ENCODE results near the gene OR2A25.

Gene OR2A25

GRCh38 chr7:144102041-144102440, 32.4 kb downstream of the OR2A25 start:
- Histone ChIP-seq H3K4me1 (ENCODE audit: low read depth, poor library complexity, severe bottlenecking) (no peaks in the 10 kb centered on the region), H3K4me3 (IDR thresholded peaks at IDR 0.05; ENCODE audit: insufficient read depth, low read depth, low read length) (no peak overlapping the region), H3K27ac (no peak overlapping the region), H3K9ac (no peak overlapping the region), H4K20me1 (ENCODE audit: insufficient read depth) (no peaks in the 10 kb centered on the region), H3K79me2 (ENCODE audit: insufficient read depth, low read depth) (no peaks in the 10 kb centered on the region), H3K4me2 (no peak overlapping the region), H3K36me3 (ENCODE audit: insufficient read depth) (no peaks in the 10 kb centered on the region), H2AFZ (ENCODE audit: low read depth) (no peak overlapping the region), H3K27me3 (ENCODE audit: insufficient read depth, low read depth) (no peaks in the 10 kb centered on the region)
- no peak for TF ChIP-seq CTCF (conservative IDR thresholded peaks at IDR 0.05; ENCODE audit: low read depth, low read length)

GRCh38 chr7:144105211-144105610, 35.6 kb downstream of the OR2A25 start:
- no peak for TF ChIP-seq CTCF (conservative IDR thresholded peaks at IDR 0.05; ENCODE audit: low read depth, low read length)
- H3K27me3 ChIP-seq (ENCODE audit: insufficient read depth, low read depth) = no peaks in the 10 kb centered on the region
- no peak overlapping the region for H3K9ac ChIP-seq
- no peaks in the 10 kb centered on the region for H3K4me1 ChIP-seq (ENCODE audit: low read depth, poor library complexity, severe bottlenecking)
- no peaks in the 10 kb centered on the region for H3K79me2 ChIP-seq (ENCODE audit: insufficient read depth, low read depth)
- no peak overlapping the region for H3K4me3 ChIP-seq (IDR thresholded peaks at IDR 0.05; ENCODE audit: insufficient read depth, low read depth, low read length)
- H3K36me3 ChIP-seq (ENCODE audit: insufficient read depth) = no peaks in the 10 kb centered on the region
- H3K27ac ChIP-seq = no peak overlapping the region
- no peak overlapping the region for H2AFZ ChIP-seq (ENCODE audit: low read depth)
- H4K20me1 ChIP-seq (ENCODE audit: insufficient read depth) = no peaks in the 10 kb centered on the region
- no peak overlapping the region for H3K4me2 ChIP-seq

GRCh38 chr7:144109283-144109682, 39.7 kb downstream of the OR2A25 start, which contains the start of gene OR2A2:
TSS of gene OR2A2 (plus strand) at chr7:144109583. CDS start at chr7:144109583, 0 bp downstream.
- Histone ChIP-seq H3K4me3 (IDR thresholded peaks at IDR 0.05; ENCODE audit: insufficient read depth, low read depth, low read length) (no peak within 1 kb of the TSS), H3K36me3 (ENCODE audit: insufficient read depth) (no peaks in the 10 kb centered on the region), H4K20me1 (ENCODE audit: insufficient read depth) (no peaks in the 10 kb centered on the region), H3K27ac (no peak within 1 kb of the TSS), H3K27me3 (ENCODE audit: insufficient read depth, low read depth) (no peaks in the 10 kb centered on the region), H3K79me2 (ENCODE audit: insufficient read depth, low read depth) (no peaks in the 10 kb centered on the region), H3K4me1 (ENCODE audit: low read depth, poor library complexity, severe bottlenecking) (no peaks in the 10 kb centered on the region), H3K4me2 (no peak within 1 kb of the TSS), H2AFZ (ENCODE audit: low read depth) (no peak within 1 kb of the TSS), H3K9ac (no peak within 1 kb of the TSS)
- TF ChIP-seq CTCF (conservative IDR thresholded peaks at IDR 0.05; ENCODE audit: low read depth, low read length) = no peak

GRCh38 chr7:144110272-144110671, 40.7 kb downstream of the OR2A25 start:
- Histone ChIP-seq H2AFZ (ENCODE audit: low read depth) (no peak overlapping the region), H4K20me1 (ENCODE audit: insufficient read depth) (no peaks in the 10 kb centered on the region; the same call in 1 of the 2 replicates), H3K4me3 (IDR thresholded peaks at IDR 0.05; ENCODE audit: insufficient read depth, low read depth, low read length) (no peak overlapping the region), H3K79me2 (ENCODE audit: insufficient read depth, low read depth) (no peaks in the 10 kb centered on the region), H3K27ac (no peak overlapping the region), H3K4me2 (no peak overlapping the region), H3K36me3 (ENCODE audit: insufficient read depth) (no peaks in the 10 kb centered on the region), H3K4me1 (ENCODE audit: low read depth, poor library complexity, severe bottlenecking) (no peaks in the 10 kb centered on the region), H3K27me3 (ENCODE audit: insufficient read depth, low read depth) (no peaks in the 10 kb centered on the region), H3K9ac (no peak overlapping the region)
- no peak for TF ChIP-seq CTCF (conservative IDR thresholded peaks at IDR 0.05; ENCODE audit: low read depth, low read length)
